ENCODE measurements around the gene NAA50.

NAA50 gene

GRCh38 chr3:113741086-113741485, 5.0 kb downstream of the NAA50 start:
- no peak for DNase-seq

- DNase-seq = peak; percentile 76
These were observed 9.4 kb downstream of the NAA50 start for GRCh38 chr3:113736548-113737089.

- DNase-seq = no peak
These were observed 14.4 kb downstream of the NAA50 start for GRCh38 chr3:113731694-113732093.

- DNase-seq = no peak
These were observed 15.5 kb downstream of the NAA50 start for GRCh38 chr3:113730550-113730949.

- no peak for DNase-seq
These were observed 17.4 kb downstream of the NAA50 start for GRCh38 chr3:113728661-113729060.

GRCh38 chr3:113721636-113722035, 24.4 kb downstream of the NAA50 start:
- no peak for DNase-seq

- DNase-seq = no peak
These were observed 26.3 kb downstream of the NAA50 start for GRCh38 chr3:113719758-113720157.

- DNase-seq = no peak
These were observed 26.8 kb downstream of the NAA50 start for GRCh38 chr3:113719294-113719693.

- DNase-seq = no peak
These were observed 28.2 kb downstream of the NAA50 start for GRCh38 chr3:113717818-113718217.

GRCh38 chr3:113717308-113717707, 28.7 kb downstream of the NAA50 start:
- no peak for DNase-seq

GRCh38 chr3:113714702-113715101, 31.3 kb downstream of the NAA50 start:
- DNase-seq = no peak

GRCh38 chr3:113712129-113712528, 33.9 kb downstream of the NAA50 start:
- no peak for DNase-seq

- no peak for DNase-seq
These were observed 38.2 kb downstream of the NAA50 start for GRCh38 chr3:113707835-113708234.

- DNase-seq = peak; percentile 34
These were observed 47.1 kb downstream of the NAA50 start for GRCh38 chr3:113698956-113699355.

GRCh38 chr3:113698213-113698742, 47.8 kb downstream of the NAA50 start:
- DNase-seq = no peak

GRCh38 chr3:113697500-113698090, 48.5 kb downstream of the NAA50 start:
- no peak for DNase-seq

GRCh38 chr3:113696658-113697499, 49.2 kb downstream of the NAA50 start:
- peak; percentile 100 for DNase-seq

GRCh38 chr3:113695786-113696645, 50.0 kb downstream of the NAA50 start, which contains the start of gene USF3:
Gene USF3, minus strand, starts transcription at chr3:113696642. Its CDS starts 21,764 bp downstream, at chr3:113674878.
- peak; percentile 75 for DNase-seq

- DNase-seq = no peak
These were observed 50.6 kb downstream of the NAA50 start for GRCh38 chr3:113695431-113695785.

GRCh38 chr3:113690482-113690881, 55.6 kb downstream of the NAA50 start:
- no peak for DNase-seq

- no peak for DNase-seq
These were observed 59.9 kb downstream of the NAA50 start for GRCh38 chr3:113685956-113686721.

GRCh38 chr3:113685124-113685523, 60.9 kb downstream of the NAA50 start:
- DNase-seq = no peak

Data from hematopoietic multipotent progenitor cell treated with erythropoietin and hydrocortisone succinate and interleukin-3 and kit ligand, for 8 days (in vitro differentiated cells).